Skeletal muscle tissue (tissue), 4 donors: ENCODE data around the gene ATP1A1. TPM values are rescaled to one million over a fixed set of nuclear protein-coding genes. Genes with fewer than 3 reads are reported as not detected.

ENCODE experiments used
- H3K27ac ChIP-seq: one replicate; pipeline ENCODE4 v1.7.0; 2013; ENCODE audit warnings: mild to moderate bottlenecking, low read depth, low read length, inconsistent platforms
- H3K27me3 ChIP-seq, 3 donors: one replicate each; pipeline ENCODE4 v1.7.0; 2013; ENCODE audit warnings: low read length in 3 of 3; ENCODE audit not compliant: control insufficient read depth in 3 of 3, insufficient read depth in 3 of 3
- H3K36me3 ChIP-seq, 3 donors: one replicate each; pipeline ENCODE4 v1.7.0; 2013; ENCODE audit warnings: low read length in 3 of 3; ENCODE audit not compliant: control insufficient read depth in 3 of 3, insufficient read depth in 3 of 3
- H3K4me1 ChIP-seq, 3 donors: one replicate each; pipeline ENCODE4 v1.7.0; 2013; ENCODE audit warnings: low read length in 3 of 3, mild to moderate bottlenecking in 3 of 3; ENCODE audit not compliant: control insufficient read depth in 3 of 3, insufficient read depth in 3 of 3
- H3K4me3 ChIP-seq, 3 donors: one replicate each; pipeline ENCODE4 v1.7.0; 2013; ENCODE audit warnings: low read length in 3 of 3
- H3K9ac ChIP-seq, 3 donors: one replicate each; pipeline ENCODE4 v1.7.0; 2013; ENCODE audit warnings: low read length in 3 of 3, mild to moderate bottlenecking in 3 of 3, moderate library complexity in 2 of 3, low read depth in 1 of 3
- H3K9me3 ChIP-seq, 3 donors: one replicate each; pipeline ENCODE4 v1.7.0; 2013; ENCODE audit warnings: low read length in 3 of 3; ENCODE audit not compliant: control insufficient read depth in 3 of 3
- total RNA-seq: library from RNA; depleted of rRNA; stranded (reverse); fragments of >200 nt; gene quantifications from one replicate; pipeline ENCODE4 v1.2.3, GENCODE V29; 2014
- donor health status: Osteomylitis.

ATP1A1 gene
- total RNA-seq, 1 donor from 2014 or later: 74.1 TPM

GRCh38 chr1:116356673-116357072 lies 16.4 kb upstream of the ATP1A1 start:
- no peaks in the 10 kb centered on the region for H3K9me3 ChIP-seq
- H3K36me3 ChIP-seq: no peaks in the 10 kb centered on the region
- no peaks in the 10 kb centered on the region for H3K4me1 ChIP-seq
- no peak overlapping the region for H3K27ac ChIP-seq
- H3K27me3 ChIP-seq: no peaks in the 10 kb centered on the region
- no peak overlapping the region for H3K9ac ChIP-seq
- no peak overlapping the region for H3K4me3 ChIP-seq

GRCh38 chr1:116357487-116357886 lies 15.6 kb upstream of the ATP1A1 start:
- H3K4me1 ChIP-seq: no peaks in the 10 kb centered on the region
- no peaks in the 10 kb centered on the region for H3K36me3 ChIP-seq
- no peaks in the 10 kb centered on the region for H3K27me3 ChIP-seq
- H3K4me3 ChIP-seq: no peak overlapping the region
- H3K27ac ChIP-seq: no peak overlapping the region
- H3K9me3 ChIP-seq: no peaks in the 10 kb centered on the region
- no peak overlapping the region for H3K9ac ChIP-seq

- Histone ChIP-seq H3K36me3 (no peaks in the 10 kb centered on the region), H3K9me3 (no peaks in the 10 kb centered on the region), H3K27ac (no peak overlapping the region), H3K4me1 (no peaks in the 10 kb centered on the region), H3K27me3 (no peaks in the 10 kb centered on the region), H3K9ac (no peak overlapping the region), H3K4me3 (no peak overlapping the region)
These were observed 13.8 kb upstream of the ATP1A1 start for GRCh38 chr1:116359060-116359830.

GRCh38 chr1:116359871-116360270 lies 13.2 kb upstream of the ATP1A1 start:
- Histone ChIP-seq H3K36me3 (no peaks in the 10 kb centered on the region), H3K9ac (no peak overlapping the region), H3K9me3 (no peaks in the 10 kb centered on the region), H3K4me3 (no peak overlapping the region), H3K27ac (no peak overlapping the region), H3K27me3 (no peaks in the 10 kb centered on the region), H3K4me1 (no peaks in the 10 kb centered on the region)

GRCh38 chr1:116360429-116361173 lies 12.4 kb upstream of the ATP1A1 start:
- Histone ChIP-seq H3K9ac (no peak overlapping the region), H3K4me3 (no peak overlapping the region), H3K27ac (no peak overlapping the region), H3K4me1 (peaks cover 0 to 2% (median 0%) of the 10 kb centered on the region in 3 donors), H3K27me3 (no peaks in the 10 kb centered on the region), H3K36me3 (no peaks in the 10 kb centered on the region), H3K9me3 (no peaks in the 10 kb centered on the region)

GRCh38 chr1:116361648-116362047 lies 11.4 kb upstream of the ATP1A1 start:
- Histone ChIP-seq H3K36me3 (no peaks in the 10 kb centered on the region), H3K27ac (no peak overlapping the region), H3K9ac (no peak overlapping the region), H3K27me3 (no peaks in the 10 kb centered on the region), H3K4me3 (no peak overlapping the region), H3K4me1 (peaks cover 0 to 2% (median 0%) of the 10 kb centered on the region in 3 donors), H3K9me3 (no peaks in the 10 kb centered on the region)

- H3K4me1 ChIP-seq: peaks cover 0 to 2% (median 0%) of the 10 kb centered on the region in 3 donors
- no peaks in the 10 kb centered on the region for H3K27me3 ChIP-seq
- H3K9me3 ChIP-seq: no peaks in the 10 kb centered on the region
- H3K27ac ChIP-seq: no peak overlapping the region
- H3K9ac ChIP-seq: no peak overlapping the region
- no peaks in the 10 kb centered on the region for H3K36me3 ChIP-seq
- no peak overlapping the region for H3K4me3 ChIP-seq
These were observed 11.0 kb upstream of the ATP1A1 start for GRCh38 chr1:116362050-116362449.

GRCh38 chr1:116365353-116365780 lies 7.7 kb upstream of the ATP1A1 start:
- Histone ChIP-seq H3K9ac (no peak overlapping the region), H3K9me3 (no peaks in the 10 kb centered on the region), H3K4me1 (peaks cover 2 to 10% (median 10%) of the 10 kb centered on the region in 3 donors), H3K4me3 (no peak overlapping the region), H3K27ac (no peak overlapping the region), H3K27me3 (no peaks in the 10 kb centered on the region), H3K36me3 (no peaks in the 10 kb centered on the region)

GRCh38 chr1:116365857-116366256 lies 7.2 kb upstream of the ATP1A1 start:
- Histone ChIP-seq H3K36me3 (no peaks in the 10 kb centered on the region), H3K9ac (no peak overlapping the region), H3K9me3 (no peaks in the 10 kb centered on the region), H3K4me3 (no peak overlapping the region), H3K4me1 (peaks cover 2 to 10% (median 10%) of the 10 kb centered on the region in 3 donors), H3K27me3 (no peaks in the 10 kb centered on the region), H3K27ac (no peak overlapping the region)

GRCh38 chr1:116367256-116367945 lies 5.6 kb upstream of the ATP1A1 start:
- Histone ChIP-seq H3K27me3 (no peaks in the 10 kb centered on the region), H3K36me3 (no peaks in the 10 kb centered on the region), H3K4me1 (peaks cover 4 to 14% (median 10%) of the 10 kb centered on the region in 3 donors), H3K4me3 (no peak overlapping the region), H3K27ac (no peak overlapping the region), H3K9me3 (no peaks in the 10 kb centered on the region), H3K9ac (no peak overlapping the region)
